Measurements from ENCODE around the gene PSD4. TPM values are rescaled to one million over a fixed set of nuclear protein-coding genes. Genes with fewer than 3 reads are reported as not detected.

PSD4 gene
- total RNA-seq, 1 experiment from 2014 or later: 0.60 TPM

GRCh38 chr2:113230531-113230930, 56.8 kb downstream of the PSD4 start:
- ChIA-PET POLR2A (ENCODE audit: low non-redundant PET) (no interaction called here), CTCF (no interaction called here)
- Histone ChIP-seq H3K4me3 (ENCODE audit: low read depth, low read length, poor library complexity, severe bottlenecking) (no peak overlapping the region), H3K36me3 (ENCODE audit: insufficient read depth, low read length, poor library complexity, severe bottlenecking) (no peaks in the 10 kb centered on the region), H3K4me1 (ENCODE audit: insufficient read depth, low read length, poor library complexity, severe bottlenecking) (peaks cover 8% of the 10 kb centered on the region), H3K27ac (ENCODE audit: low read depth, low read length, poor library complexity, severe bottlenecking) (no peak overlapping the region), H3K9me3 (ENCODE audit: low read depth, low read length, poor library complexity, severe bottlenecking) (no peaks in the 10 kb centered on the region), H3K27me3 (replicated peaks; ENCODE audit: insufficient read depth, low read depth, low read length, poor library complexity) (no peaks in the 10 kb centered on the region)
- BruUV-seq (replicated peaks): no TSS peak
- TF ChIP-seq EZH2 (IDR thresholded peaks at IDR 0.05; ENCODE audit: borderline replicate concordance, low read depth, low read length, poor library complexity, severe bottlenecking) (no peak), CTCF (conservative IDR thresholded peaks at IDR 0.05; ENCODE audit: low read depth, low read length) (no peak)
- no peak for DNase-seq (ENCODE audit: low spot score)
- intact Hi-C loops (cut with micrococcal nuclease; ENCODE audit: unreplicated experiment): no loop called here

- H3K4me3 ChIP-seq (ENCODE audit: low read depth, low read length, poor library complexity, severe bottlenecking): no peak overlapping the region
- ChIA-PET CTCF (no interaction called here), POLR2A (ENCODE audit: low non-redundant PET) (no interaction called here)
- H3K27ac ChIP-seq (ENCODE audit: low read depth, low read length, poor library complexity, severe bottlenecking): no peak overlapping the region
- no peaks in the 10 kb centered on the region for H3K36me3 ChIP-seq (ENCODE audit: insufficient read depth, low read length, poor library complexity, severe bottlenecking)
- no peaks in the 10 kb centered on the region for H3K9me3 ChIP-seq (ENCODE audit: low read depth, low read length, poor library complexity, severe bottlenecking)
- TF ChIP-seq CTCF (conservative IDR thresholded peaks at IDR 0.05; ENCODE audit: low read depth, low read length): no peak
- no peak for TF ChIP-seq EZH2 (IDR thresholded peaks at IDR 0.05; ENCODE audit: borderline replicate concordance, low read depth, low read length, poor library complexity, severe bottlenecking)
- DNase-seq (ENCODE audit: low spot score): no peak
- intact Hi-C loops (cut with micrococcal nuclease; ENCODE audit: unreplicated experiment): no loop called here
- H3K4me1 ChIP-seq (ENCODE audit: insufficient read depth, low read length, poor library complexity, severe bottlenecking): peaks cover 2% of the 10 kb centered on the region
- BruUV-seq (replicated peaks): no TSS peak
- no peaks in the 10 kb centered on the region for H3K27me3 ChIP-seq (replicated peaks; ENCODE audit: insufficient read depth, low read depth, low read length, poor library complexity)
Measured at GRCh38 chr2:113231064-113231463, 57.3 kb downstream of the PSD4 start.

- H3K36me3 ChIP-seq (ENCODE audit: insufficient read depth, low read length, poor library complexity, severe bottlenecking): no peaks in the 10 kb centered on the region
- H3K9me3 ChIP-seq (ENCODE audit: low read depth, low read length, poor library complexity, severe bottlenecking): no peaks in the 10 kb centered on the region
- POLR2A ChIA-PET (ENCODE audit: low non-redundant PET): no interaction called here
- no TSS peak for BruUV-seq (replicated peaks)
- intact Hi-C loops (cut with micrococcal nuclease; ENCODE audit: unreplicated experiment): no loop called here
- TF ChIP-seq EZH2 (IDR thresholded peaks at IDR 0.05; ENCODE audit: borderline replicate concordance, low read depth, low read length, poor library complexity, severe bottlenecking) (no peak), CTCF (conservative IDR thresholded peaks at IDR 0.05; ENCODE audit: low read depth, low read length) (no peak)
- H3K4me1 ChIP-seq (ENCODE audit: insufficient read depth, low read length, poor library complexity, severe bottlenecking): no peaks in the 10 kb centered on the region
- no peak overlapping the region for H3K27ac ChIP-seq (ENCODE audit: low read depth, low read length, poor library complexity, severe bottlenecking)
- no peak overlapping the region for H3K4me3 ChIP-seq (ENCODE audit: low read depth, low read length, poor library complexity, severe bottlenecking)
- DNase-seq (ENCODE audit: low spot score): no peak
- no peaks in the 10 kb centered on the region for H3K27me3 ChIP-seq (replicated peaks; ENCODE audit: insufficient read depth, low read depth, low read length, poor library complexity)
- CTCF ChIA-PET: no interaction called here
Measured at GRCh38 chr2:113232123-113232522, 58.4 kb downstream of the PSD4 start.
